IPS DF 6.9 (cell line): ENCODE data around the gene CACNA2D3.
A peak's percentile ranks its signal among the peaks of the same experiment; 100 is the strongest.

Experiments used
- DNase-seq: peaks from one replicate; pipeline ENCODE4 v3.0.0-alpha.2; 2013; ENCODE audit warnings: low read depth, low spot score
- H3K27ac ChIP-seq: one replicate; pipeline ENCODE4 v1.5.1; 2013; ENCODE audit warnings: low read length, control low read depth
- H3K27me3 ChIP-seq: 2 replicates; pipeline ENCODE4 v1.6.1; 2013; ENCODE audit warnings: mild to moderate bottlenecking, low read length; ENCODE audit not compliant: control insufficient read depth, insufficient read depth
- H3K36me3 ChIP-seq: 2 replicates; pipeline ENCODE4 v1.6.1; 2013; ENCODE audit warnings: low read length; ENCODE audit not compliant: control insufficient read depth, insufficient read depth
- H3K4me1 ChIP-seq: 2 replicates; pipeline ENCODE4 v1.6.1; 2013; ENCODE audit warnings: low read length; ENCODE audit not compliant: control insufficient read depth, insufficient read depth
- H3K4me3 ChIP-seq: 2 replicates; pipeline ENCODE4 v1.5.1; 2013; ENCODE audit warnings: mild to moderate bottlenecking, low read length
- H3K9me3 ChIP-seq: 2 replicates; pipeline ENCODE4 v1.6.1; 2013; ENCODE audit warnings: low read length, inconsistent platforms; ENCODE audit not compliant: control insufficient read depth, insufficient read depth
- WGBS: extraction: QIAGEN DNeasy Blood & Tissue Kit; methylation state at CpG from one replicate; pipeline ENCODE4 v1.1.7; 2013; ENCODE audit warnings: mixed read lengths, missing lambda C conversion rate; ENCODE audit not compliant: insufficient read length, insufficient coverage; 5-methylcytosine and 5-hydroxymethylcytosine counted together

CACNA2D3 gene

DNA sequence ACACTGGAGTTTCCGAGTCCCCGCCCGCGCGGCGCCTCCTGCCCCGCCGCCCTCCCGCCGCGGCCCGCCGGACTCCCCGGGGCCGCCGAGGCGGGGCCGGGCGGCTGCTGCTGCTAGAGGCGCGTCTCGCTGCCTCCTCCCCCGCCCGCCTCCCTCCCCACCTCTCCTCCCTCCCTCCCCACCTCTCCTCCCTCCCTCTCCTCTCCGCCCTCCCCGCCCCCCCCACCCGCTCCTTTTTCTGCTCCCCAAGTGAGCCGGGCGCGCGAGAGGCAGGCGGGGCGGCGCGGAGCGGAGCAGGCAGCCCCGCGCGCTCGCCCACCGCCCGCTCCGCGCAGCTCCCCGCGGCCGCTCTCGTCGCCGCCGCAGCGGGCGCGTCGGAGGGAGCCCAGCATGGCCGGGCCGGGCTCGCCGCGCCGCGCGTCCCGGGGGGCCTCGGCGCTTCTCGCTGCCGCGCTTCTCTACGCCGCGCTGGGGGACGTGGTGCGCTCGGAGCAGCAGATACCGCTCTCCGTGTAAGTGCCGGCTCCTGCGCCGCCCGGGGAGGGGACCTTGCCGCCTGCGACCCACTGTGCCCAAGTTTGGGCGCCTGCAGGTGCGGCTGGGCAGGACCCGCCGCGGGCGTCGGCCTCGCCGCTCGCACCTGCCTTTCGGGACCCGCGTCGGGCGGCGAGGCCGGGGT, at the start of gene CACNA2D3:
TSS of gene CACNA2D3 (plus strand) at position 229 of the 679 bp plus-strand sequence.
- peak within 1 kb of the TSS; percentile 58 for H3K4me3 ChIP-seq
- peaks cover 1% of the 10 kb centered on the region; the same call in 1 of the 2 replicates for H3K4me1 ChIP-seq
- H3K27ac ChIP-seq = no peak within 1 kb of the TSS
- no CpG with 5 or more reads among the region's 100 CpGs for WGBS
- peaks cover 35% of the 10 kb centered on the region for H3K27me3 ChIP-seq
- no peaks in the 10 kb centered on the region for H3K36me3 ChIP-seq
- DNase-seq = no peak
- no peaks in the 10 kb centered on the region for H3K9me3 ChIP-seq

DNA sequence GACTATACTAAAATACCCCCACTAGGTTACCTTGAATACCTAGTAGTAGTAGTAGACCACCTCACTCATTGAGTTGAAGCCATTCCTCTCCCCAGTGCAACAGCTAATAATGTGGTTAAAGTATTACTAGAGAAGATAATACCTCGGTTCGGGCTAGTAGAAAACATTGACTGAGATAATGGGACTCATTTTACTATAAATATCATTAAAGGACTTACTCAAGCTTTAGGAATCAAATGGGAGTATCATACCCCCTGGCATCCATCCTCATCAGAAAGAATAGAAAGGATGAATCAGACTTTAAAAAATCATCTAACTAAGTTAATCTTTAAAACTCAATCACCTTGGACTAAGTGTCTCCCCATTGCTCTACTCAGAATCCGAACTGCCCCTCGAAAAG, 49.0 kb upstream of the CACNA2D3 start:
- no peak for DNase-seq
- H3K36me3 ChIP-seq = no peaks in the 10 kb centered on the region
- H3K27me3 ChIP-seq = no peaks in the 10 kb centered on the region
- WGBS = no CpG with 5 or more reads among the region's 4 CpGs
- H3K9me3 ChIP-seq = peaks cover 6% of the 10 kb centered on the region
- H3K4me3 ChIP-seq = no peak overlapping the region
- peaks cover 4% of the 10 kb centered on the region; the same call in 1 of the 2 replicates for H3K4me1 ChIP-seq
- no peak overlapping the region for H3K27ac ChIP-seq

DNA sequence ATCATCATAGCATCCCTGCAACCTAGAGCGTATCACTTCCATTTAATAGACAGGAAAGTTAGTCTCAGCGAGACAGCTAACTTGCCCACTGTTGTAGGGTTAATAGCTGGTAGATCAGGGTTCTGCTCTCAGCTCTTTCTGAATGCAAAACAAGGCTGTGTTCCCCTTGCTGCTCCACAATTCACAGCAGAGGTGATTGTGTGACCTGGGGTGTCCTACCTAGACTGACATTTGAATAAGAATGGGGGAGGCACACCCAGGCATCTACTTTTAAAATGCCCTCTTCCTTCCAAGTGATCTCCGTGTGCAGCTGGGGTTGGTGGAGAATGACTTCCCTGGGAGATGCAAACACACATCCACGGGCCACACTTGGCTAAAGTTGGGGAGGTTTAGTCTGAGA, 43.0 kb upstream of the CACNA2D3 start:
- Histone ChIP-seq H3K9me3 (no peaks in the 10 kb centered on the region), H3K27me3 (no peaks in the 10 kb centered on the region), H3K4me1 (peaks cover 9% of the 10 kb centered on the region; the same call in 1 of the 2 replicates), H3K4me3 (no peak overlapping the region), H3K27ac (no peak overlapping the region), H3K36me3 (no peaks in the 10 kb centered on the region)
- DNase-seq = peak; percentile 16
- no CpG with 5 or more reads among the region's 4 CpGs for WGBS

DNA sequence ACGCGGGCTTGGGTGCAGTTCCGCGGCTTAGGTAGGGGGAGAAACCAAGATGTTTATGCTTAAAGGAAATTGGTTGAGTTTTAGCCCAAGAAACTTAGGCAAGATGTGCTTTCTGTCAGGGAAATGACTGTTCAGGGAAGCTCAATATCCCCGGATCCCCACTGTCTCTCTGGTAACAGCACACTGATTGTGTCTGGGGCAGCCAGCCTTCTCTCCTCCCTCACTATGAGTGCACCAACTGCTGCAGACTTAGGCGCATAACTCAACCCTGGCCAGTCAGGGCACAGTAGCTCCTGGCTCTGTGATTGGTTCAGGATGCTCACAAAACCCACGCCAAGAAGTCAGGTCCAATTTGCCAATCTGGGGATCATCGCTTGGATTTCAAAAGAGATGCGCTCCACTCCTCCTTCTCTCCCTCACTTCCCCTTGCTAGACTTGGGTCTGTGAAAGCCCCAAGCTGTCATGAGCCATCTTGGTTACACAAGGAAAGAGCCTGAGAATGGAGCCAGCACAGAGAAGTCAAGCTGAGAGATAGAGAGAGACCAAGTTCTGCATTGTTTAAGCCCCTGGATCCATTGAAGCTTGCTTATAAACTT, 42.5 kb upstream of the CACNA2D3 start:
- Histone ChIP-seq H3K27me3 (no peaks in the 10 kb centered on the region), H3K4me1 (peaks cover 9% of the 10 kb centered on the region; the same call in 1 of the 2 replicates), H3K4me3 (no peak overlapping the region), H3K36me3 (no peaks in the 10 kb centered on the region), H3K9me3 (no peaks in the 10 kb centered on the region), H3K27ac (no peak overlapping the region)
- no CpG with 5 or more reads among the region's 9 CpGs for WGBS
- peak; percentile 7 for DNase-seq

DNA sequence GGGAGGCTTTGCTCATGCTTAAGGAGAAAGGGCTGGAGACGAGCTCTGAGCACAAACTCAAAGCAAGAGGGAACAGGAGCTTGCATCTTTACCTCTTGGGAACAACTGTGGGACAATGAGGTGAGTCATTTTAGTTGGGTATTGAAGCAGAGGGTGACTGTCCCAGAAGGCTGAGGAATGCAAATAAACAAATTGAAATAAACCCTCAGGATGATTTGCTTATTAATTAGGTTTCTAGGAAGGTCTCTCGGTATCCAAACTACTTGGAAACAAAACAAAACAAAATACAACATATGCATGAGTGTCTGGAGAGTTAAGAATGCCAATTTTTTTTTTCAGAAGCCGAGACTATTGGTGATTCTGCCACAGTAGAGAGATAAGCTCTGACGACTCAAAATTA, 38.4 kb upstream of the CACNA2D3 start:
- Histone ChIP-seq H3K4me3 (no peak overlapping the region), H3K4me1 (peaks cover 4% of the 10 kb centered on the region; the same call in 1 of the 2 replicates), H3K9me3 (no peaks in the 10 kb centered on the region), H3K27ac (no peak overlapping the region), H3K27me3 (no peaks in the 10 kb centered on the region; the same call in 1 of the 2 replicates), H3K36me3 (no peaks in the 10 kb centered on the region)
- DNase-seq = no peak
- no CpG with 5 or more reads among the region's 4 CpGs for WGBS

DNA sequence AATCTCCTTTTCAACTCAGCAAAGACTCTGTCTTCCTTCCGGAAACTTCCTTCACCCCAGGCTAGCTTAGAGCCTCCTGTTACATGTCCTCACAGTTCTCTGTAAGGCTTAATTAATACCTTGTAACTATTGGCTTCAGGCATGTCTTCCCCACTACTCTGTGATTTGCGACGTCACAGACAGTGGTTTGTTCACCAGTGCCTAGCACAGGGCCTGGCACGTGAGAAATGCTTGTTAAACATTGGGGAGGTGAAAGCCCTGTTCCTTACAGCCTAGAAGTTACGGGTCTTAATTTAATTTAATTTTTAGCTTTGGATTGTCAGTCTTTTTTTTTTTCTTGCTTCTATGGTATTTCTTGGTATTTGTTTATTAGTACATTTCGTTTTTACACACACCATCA, 36.4 kb upstream of the CACNA2D3 start:
- H3K27ac ChIP-seq = no peak overlapping the region
- no peaks in the 10 kb centered on the region for H3K4me1 ChIP-seq
- no peak for DNase-seq
- no peaks in the 10 kb centered on the region; the same call in 1 of the 2 replicates for H3K27me3 ChIP-seq
- no peaks in the 10 kb centered on the region for H3K36me3 ChIP-seq
- H3K9me3 ChIP-seq = no peaks in the 10 kb centered on the region
- no peak overlapping the region for H3K4me3 ChIP-seq
- no CpG with 5 or more reads among the region's 6 CpGs for WGBS

DNA sequence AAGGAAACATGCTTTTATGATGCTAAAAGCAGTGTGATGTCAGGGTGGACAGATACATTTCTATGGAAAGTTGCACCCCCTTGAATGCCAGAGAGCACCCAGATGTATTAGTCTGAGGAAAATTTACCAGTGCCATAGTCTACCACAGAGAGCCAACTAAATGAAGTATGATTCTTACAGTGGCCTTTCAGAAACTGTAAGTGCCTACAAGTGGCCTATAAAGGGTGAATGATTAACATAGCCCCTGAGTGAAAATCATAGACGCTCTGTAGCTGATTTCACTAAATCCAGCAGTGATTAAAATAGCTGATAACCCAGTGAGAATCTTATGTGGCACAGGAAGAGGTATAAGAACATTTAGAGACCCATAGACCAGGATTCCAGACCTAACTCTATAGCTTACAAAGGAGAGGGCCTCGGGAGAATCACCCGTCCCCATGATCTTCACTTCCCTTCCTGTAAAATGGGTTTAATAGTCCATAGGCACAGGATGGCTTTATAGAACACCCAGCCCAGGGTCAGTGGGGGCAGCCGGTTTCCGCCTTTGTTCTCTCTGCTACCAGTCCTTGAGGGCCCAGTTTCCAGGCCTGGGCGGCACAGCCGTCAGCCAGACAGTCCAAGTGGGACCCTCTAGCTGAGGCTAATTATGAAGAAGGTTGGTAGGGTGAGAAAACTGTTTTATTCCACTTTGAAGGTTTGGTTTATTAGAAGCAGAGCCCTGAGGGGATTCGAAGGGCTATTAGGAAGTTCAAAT, 35.5 kb upstream of the CACNA2D3 start:
- Histone ChIP-seq H3K27me3 (no peaks in the 10 kb centered on the region; the same call in 1 of the 2 replicates), H3K4me3 (no peak overlapping the region), H3K4me1 (no peaks in the 10 kb centered on the region), H3K27ac (no peak overlapping the region), H3K9me3 (no peaks in the 10 kb centered on the region), H3K36me3 (no peaks in the 10 kb centered on the region)
- no peak for DNase-seq
- no CpG with 5 or more reads among the region's 8 CpGs for WGBS

DNA sequence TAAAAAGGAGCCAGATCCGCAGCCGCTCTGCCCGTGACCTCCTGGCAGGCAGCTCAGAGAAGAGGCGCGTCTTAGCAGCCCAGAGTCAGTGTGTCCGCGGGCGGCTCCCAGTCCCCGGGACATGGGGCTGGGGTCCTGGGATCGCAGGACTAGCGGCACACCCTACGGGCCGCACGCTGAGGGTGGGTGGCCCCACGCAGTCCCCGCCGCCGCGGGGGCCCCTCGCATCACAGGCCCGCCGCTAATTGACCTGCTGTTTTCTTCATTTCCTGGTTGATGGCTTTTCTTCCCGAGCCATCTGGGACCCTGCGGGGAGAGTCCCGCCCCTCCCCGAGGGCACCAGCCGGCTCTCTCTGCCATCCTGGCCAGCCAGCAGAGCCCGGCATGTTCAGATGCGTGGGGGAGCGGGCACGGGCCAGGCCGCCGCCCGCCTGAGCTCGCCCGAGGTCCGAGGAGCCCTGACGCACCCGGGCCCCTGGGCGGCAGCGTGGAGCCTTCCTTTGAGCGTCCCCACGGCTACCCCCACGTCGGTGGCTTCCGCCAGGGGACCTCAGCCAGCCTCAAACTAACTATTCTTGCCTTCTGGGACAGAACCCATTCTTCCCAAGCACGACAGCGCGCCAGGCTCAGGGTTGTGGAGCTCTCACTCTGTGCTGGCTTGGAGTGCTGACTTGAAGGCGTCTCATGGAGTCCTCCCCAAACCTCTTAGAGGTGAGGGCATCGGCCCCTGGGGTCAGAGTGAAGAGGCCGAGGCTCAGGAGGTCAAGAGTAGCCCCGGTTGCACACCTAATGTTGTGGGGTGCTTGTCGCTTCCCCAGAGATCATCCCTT, 34.6 kb upstream of the CACNA2D3 start:
- DNase-seq = no peak
- Histone ChIP-seq H3K4me1 (no peaks in the 10 kb centered on the region), H3K9me3 (no peaks in the 10 kb centered on the region), H3K27me3 (no peaks in the 10 kb centered on the region; the same call in 1 of the 2 replicates), H3K27ac (no peak overlapping the region), H3K36me3 (no peaks in the 10 kb centered on the region), H3K4me3 (peak overlapping the region; percentile 43; the same call in 1 of the 2 replicates)
- WGBS = no CpG with 5 or more reads among the region's 54 CpGs

DNA sequence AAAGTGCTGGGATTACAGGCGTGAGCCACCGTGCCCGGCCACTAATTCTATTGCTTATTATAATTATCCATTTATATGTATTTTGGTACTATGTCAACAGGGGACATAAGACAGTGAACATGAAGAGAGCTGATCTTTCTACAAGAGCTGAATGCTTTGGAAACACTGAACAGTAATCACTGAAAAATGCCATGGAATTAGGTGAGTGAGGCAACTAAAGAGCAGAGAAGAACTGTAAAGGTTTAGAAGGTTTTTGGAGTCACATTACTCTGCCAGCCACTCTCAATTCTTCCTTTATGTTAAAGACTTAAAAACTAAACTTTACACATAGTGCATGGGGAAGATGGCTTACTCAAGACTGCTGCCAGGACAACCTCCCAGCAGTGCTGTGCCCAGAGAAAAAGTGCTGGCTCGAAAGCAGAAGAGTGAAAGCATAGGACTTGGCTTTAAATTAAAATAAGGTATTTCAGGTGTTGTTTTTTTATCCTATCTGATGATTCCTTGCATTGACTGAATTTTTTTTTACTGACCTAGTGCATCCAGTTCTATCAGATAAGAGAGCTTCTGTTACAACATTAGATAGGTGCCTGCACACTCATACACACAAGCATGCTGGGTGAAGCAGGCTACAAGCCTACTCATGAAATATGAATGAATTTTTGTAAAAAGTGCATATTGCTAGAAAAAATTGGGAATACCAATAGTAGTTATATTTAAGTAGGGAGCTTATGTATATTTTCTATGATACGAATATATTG, 28.7 kb upstream of the CACNA2D3 start:
- no CpG with 5 or more reads among the region's 5 CpGs for WGBS
- Histone ChIP-seq H3K4me3 (no peak overlapping the region), H3K36me3 (no peaks in the 10 kb centered on the region), H3K4me1 (peaks cover 2% of the 10 kb centered on the region; the same call in 1 of the 2 replicates), H3K27me3 (no peaks in the 10 kb centered on the region), H3K27ac (no peak overlapping the region), H3K9me3 (no peaks in the 10 kb centered on the region)
- DNase-seq = no peak
